SK-N-SH treated with all-trans-retinoic acid at 6 μM for 48 hours (cell line): ENCODE results near the gene PLPP7.
A peak's percentile ranks its signal among the peaks of the same experiment; 100 is the strongest.

Experiments
- ATAC-seq: fragments of 200-7000 bp; cut with Tn5 transposase; 3 replicates; pipeline ENCODE4 v1.9.1; 2020; ENCODE audit warnings: mild to moderate bottlenecking, moderate library complexity
- ARNTL ChIP-seq: fragments of 450-650 bp; formaldehyde crosslinking; IDR thresholded peaks from 2 replicates; pipeline ENCODE4 v1.5.0; 2020; ENCODE audit warnings: low read depth, mild to moderate bottlenecking, moderate library complexity, borderline replicate concordance
- BACH2 ChIP-seq: fragments of 250-450 bp; sonication (Bioruptor Pico); IDR thresholded peaks from 2 replicates; pipeline ENCODE4 v1.9.0; 2021; ENCODE audit warnings: mild to moderate bottlenecking, borderline replicate concordance
- CSRNP3 ChIP-seq: fragments of 250-450 bp; sonication (Bioruptor Pico); IDR thresholded peaks from 2 replicates; pipeline ENCODE4 v1.5.1; 2021; ENCODE audit warnings: mild to moderate bottlenecking, moderate library complexity
- ESRRG ChIP-seq: fragments of 250-450 bp; sonication (Bioruptor Pico); IDR thresholded peaks from 2 replicates; pipeline ENCODE4 v1.6.1; 2021; ENCODE audit warnings: mild to moderate bottlenecking
- GLIS3 ChIP-seq: fragments of 250-450 bp; sonication (Bioruptor Pico); IDR thresholded peaks from 2 replicates; pipeline ENCODE4 v1.5.0; 2020; ENCODE audit warnings: mild to moderate bottlenecking, moderate library complexity
- ISL1 ChIP-seq: fragments of 250-450 bp; sonication (Bioruptor Pico); IDR thresholded peaks from 2 replicates; pipeline ENCODE4 v2.1.2; 2022; ENCODE audit warnings: mild to moderate bottlenecking, moderate library complexity
- OSR1 ChIP-seq: fragments of 250-450 bp; sonication (Bioruptor Pico); IDR thresholded peaks from 2 replicates; pipeline ENCODE4 v1.8.0; 2022; ENCODE audit warnings: moderate library complexity, mild to moderate bottlenecking, inconsistent platforms
- PATZ1 ChIP-seq: fragments of 250-450 bp; sonication (Bioruptor Pico); IDR thresholded peaks from 2 replicates; pipeline ENCODE4 v1.8.0; 2020; ENCODE audit warnings: mild to moderate bottlenecking, moderate library complexity, borderline replicate concordance
- PPARA ChIP-seq: fragments of 250-450 bp; sonication (Bioruptor Pico); IDR thresholded peaks from 2 replicates; pipeline ENCODE4 v1.5.0; 2020; ENCODE audit warnings: mild to moderate bottlenecking, borderline replicate concordance
- TCF4 ChIP-seq: fragments of 250-450 bp; sonication (Bioruptor Pico); IDR thresholded peaks from 2 replicates; pipeline ENCODE4 v1.8.0; 2021; ENCODE audit warnings: mild to moderate bottlenecking, moderate library complexity, borderline replicate concordance
- TOX ChIP-seq: fragments of 250-450 bp; sonication (Bioruptor Pico); IDR thresholded peaks from 2 replicates; pipeline ENCODE4 v1.8.0; 2021; ENCODE audit warnings: mild to moderate bottlenecking, moderate library complexity, borderline replicate concordance
- TSHZ2 ChIP-seq: fragments of 250-450 bp; sonication (Bioruptor Pico); IDR thresholded peaks from 2 replicates; pipeline ENCODE4 v1.5.0; 2020; ENCODE audit warnings: mild to moderate bottlenecking, moderate library complexity
- ZC3H10 ChIP-seq: fragments of 250-450 bp; sonication (Bioruptor Pico); IDR thresholded peaks from 2 replicates; pipeline ENCODE4 v1.5.1; 2021; ENCODE audit warnings: mild to moderate bottlenecking, moderate library complexity
- ZFP3 ChIP-seq: fragments of 250-450 bp; sonication (Bioruptor Pico); IDR thresholded peaks from 2 replicates; pipeline ENCODE4 v1.5.0; 2020; ENCODE audit warnings: mild to moderate bottlenecking, moderate library complexity
- ZFP30 ChIP-seq: fragments of 450-650 bp; formaldehyde crosslinking; IDR thresholded peaks from 2 replicates; pipeline ENCODE4 v1.5.0; 2022; ENCODE audit warnings: mild to moderate bottlenecking, moderate library complexity
- ZNF565 ChIP-seq: fragments of 450-650 bp; formaldehyde crosslinking; conservative IDR thresholded peaks from 2 replicates; pipeline ENCODE4 v1.5.0; 2020; ENCODE audit warnings: low read depth, mild to moderate bottlenecking, moderate library complexity
- ZNF70 ChIP-seq: fragments of 450-650 bp; formaldehyde crosslinking; IDR thresholded peaks from 2 replicates; pipeline ENCODE4 v1.5.0; 2020; ENCODE audit warnings: mild to moderate bottlenecking, moderate library complexity
- TF ChIP-seq, protein P1 (sequence below): fragments of 250-450 bp; sonication (Bioruptor Pico); IDR thresholded peaks from 2 replicates; pipeline ENCODE4 v1.5.1; 2020; ENCODE audit warnings: low read depth, mild to moderate bottlenecking, moderate library complexity
- TF ChIP-seq, protein P2 (sequence below): fragments of 250-450 bp; sonication (Bioruptor Pico); IDR thresholded peaks from 2 replicates; pipeline ENCODE4 v1.8.0; 2021; ENCODE audit warnings: low read depth, mild to moderate bottlenecking, moderate library complexity, borderline replicate concordance

The PLPP7 gene

DNA sequence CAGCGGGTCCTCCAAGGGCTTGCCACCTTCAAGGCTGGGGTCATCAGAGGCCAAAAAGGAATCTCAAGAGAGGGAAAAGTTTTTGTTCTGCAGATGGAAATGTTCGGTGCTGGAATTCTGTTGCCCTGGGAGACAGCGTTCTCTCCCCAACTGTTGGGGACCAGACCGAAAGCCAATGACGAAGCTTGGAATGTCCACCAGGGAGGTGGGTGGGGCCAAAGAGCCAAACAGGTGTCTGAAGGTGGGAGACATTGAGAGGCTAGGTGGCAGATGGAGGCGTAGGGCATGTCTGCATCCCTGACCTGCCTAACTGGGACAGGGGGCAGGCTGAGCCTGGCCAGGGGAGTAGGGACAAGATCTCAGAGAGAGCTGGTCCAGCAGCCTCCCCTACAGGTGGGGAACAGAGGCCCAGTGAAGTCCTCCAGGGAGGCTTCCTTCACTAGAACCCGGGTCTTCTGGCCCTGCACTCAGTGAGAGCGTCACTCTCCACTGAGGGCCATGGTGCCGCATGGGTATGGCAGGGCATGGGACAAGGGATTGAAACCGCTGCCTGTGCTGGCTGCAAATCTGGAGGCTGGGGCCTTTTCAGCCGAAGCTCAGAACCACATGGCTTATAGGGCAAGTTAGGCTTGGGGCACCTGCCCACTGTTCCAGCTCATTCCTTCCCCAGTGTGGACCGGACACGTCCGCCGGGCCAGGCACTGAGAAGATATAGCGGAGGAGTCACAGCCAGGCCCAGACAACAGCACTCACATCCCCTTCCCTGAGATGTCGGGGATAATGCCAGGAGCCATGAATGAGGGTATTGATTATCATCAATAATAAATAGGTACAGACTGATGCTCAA, 8.2 kb upstream of the PLPP7 start:
- no peak for ATAC-seq
- TF ChIP-seq BACH2 (CRISPR knock-in tag): no peak
- TF ChIP-seq TCF4 (CRISPR knock-in tag): no peak
- no peak for TF ChIP-seq ARNTL
- TF ChIP-seq OSR1 (CRISPR knock-in tag): no peak
- no peak for TF ChIP-seq ZC3H10 (CRISPR knock-in tag)
- TF ChIP-seq ZNF70 (CRISPR knock-in tag): no peak
- TF ChIP-seq GLIS3: no peak
- TF ChIP-seq CSRNP3 (CRISPR knock-in tag): no peak
- TF ChIP-seq ESRRG: no peak
- no peak for TF ChIP-seq TSHZ2
- TF ChIP-seq ZFP30 (CRISPR knock-in tag): no peak
- no peak for TF ChIP-seq PPARA
- TF ChIP-seq ZNF565 (CRISPR knock-in tag): no peak
- TF ChIP-seq TOX (CRISPR knock-in tag): no peak
- TF ChIP-seq, protein P1, sequence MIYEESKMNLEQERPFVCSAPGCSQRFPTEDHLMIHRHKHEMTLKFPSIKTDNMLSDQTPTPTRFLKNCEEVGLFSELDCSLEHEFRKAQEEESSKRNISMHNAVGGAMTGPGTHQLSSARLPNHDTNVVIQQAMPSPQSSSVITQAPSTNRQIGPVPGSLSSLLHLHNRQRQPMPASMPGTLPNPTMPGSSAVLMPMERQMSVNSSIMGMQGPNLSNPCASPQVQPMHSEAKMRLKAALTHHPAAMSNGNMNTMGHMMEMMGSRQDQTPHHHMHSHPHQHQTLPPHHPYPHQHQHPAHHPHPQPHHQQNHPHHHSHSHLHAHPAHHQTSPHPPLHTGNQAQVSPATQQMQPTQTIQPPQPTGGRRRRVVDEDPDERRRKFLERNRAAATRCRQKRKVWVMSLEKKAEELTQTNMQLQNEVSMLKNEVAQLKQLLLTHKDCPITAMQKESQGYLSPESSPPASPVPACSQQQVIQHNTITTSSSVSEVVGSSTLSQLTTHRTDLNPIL: no peak
- TF ChIP-seq ZFP3: no peak
- TF ChIP-seq ISL1 (CRISPR knock-in tag): no peak

DNA sequence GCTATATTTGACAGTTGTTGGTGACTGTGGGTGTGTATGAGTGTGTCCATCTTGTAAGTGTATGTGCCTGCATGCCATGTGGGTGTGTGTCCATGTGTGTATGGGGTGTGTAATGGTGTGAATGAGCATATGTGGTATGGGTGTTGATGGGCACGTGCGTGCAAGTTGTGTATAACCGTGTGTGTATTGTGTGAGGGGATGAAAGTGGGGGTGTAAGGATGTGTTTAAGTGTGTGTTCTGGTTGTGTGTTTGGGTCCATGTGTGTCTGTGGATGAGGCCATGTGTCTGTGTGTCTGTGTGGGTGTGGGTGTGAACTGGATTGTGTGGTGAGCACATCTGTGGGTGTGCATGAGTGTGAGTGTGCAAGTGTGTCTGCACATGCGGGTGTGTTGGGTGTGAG, 7.3 kb upstream of the PLPP7 start:
- TF ChIP-seq, protein P2, sequence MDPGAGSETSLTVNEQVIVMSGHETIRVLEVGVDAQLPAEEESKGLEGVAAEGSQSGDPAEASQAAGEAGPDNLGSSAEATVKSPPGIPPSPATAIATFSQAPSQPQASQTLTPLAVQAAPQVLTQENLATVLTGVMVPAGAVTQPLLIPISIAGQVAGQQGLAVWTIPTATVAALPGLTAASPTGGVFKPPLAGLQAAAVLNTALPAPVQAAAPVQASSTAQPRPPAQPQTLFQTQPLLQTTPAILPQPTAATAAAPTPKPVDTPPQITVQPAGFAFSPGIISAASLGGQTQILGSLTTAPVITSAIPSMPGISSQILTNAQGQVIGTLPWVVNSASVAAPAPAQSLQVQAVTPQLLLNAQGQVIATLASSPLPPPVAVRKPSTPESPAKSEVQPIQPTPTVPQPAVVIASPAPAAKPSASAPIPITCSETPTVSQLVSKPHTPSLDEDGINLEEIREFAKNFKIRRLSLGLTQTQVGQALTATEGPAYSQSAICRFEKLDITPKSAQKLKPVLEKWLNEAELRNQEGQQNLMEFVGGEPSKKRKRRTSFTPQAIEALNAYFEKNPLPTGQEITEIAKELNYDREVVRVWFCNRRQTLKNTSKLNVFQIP: no peak

DNA sequence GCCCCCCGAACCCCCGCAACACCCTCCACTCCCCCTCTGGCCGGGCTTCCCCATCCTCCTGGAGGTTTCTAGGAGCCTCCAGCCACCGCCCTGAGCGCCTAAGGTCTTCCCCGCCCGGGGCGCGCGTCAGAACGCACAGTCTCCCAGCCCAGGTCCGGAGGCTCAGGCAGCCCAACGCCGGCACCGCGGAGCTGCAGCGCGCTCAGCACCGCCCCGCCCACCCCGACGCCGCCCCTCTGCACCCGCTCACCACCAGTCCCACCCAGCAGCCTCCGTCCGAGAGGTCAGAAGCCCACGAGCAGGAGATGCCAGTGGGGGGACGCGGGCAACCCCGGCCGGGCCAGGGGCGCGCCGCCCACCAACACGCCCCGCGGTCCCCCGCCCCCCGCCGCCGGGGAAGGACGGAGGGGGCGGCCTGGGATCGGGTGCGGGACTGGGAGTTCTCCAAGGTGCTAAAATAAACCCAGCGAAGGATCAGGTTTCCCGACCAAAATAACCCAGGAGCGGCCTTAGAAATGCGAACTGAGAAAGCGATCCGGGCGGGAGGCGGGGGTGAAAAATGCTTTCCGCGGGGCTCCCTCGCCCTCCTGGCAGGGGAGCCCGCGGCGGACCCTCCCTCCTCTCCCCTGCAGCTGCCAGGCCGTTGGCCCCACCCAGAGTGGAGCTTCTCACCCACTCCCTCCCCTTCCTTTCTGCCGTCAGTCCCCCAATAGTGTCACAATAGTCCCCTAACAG, 6.7 kb upstream of the PLPP7 start:
- peak; percentile 38; the same call in 2 of the 3 replicates for ATAC-seq
- TF ChIP-seq CSRNP3 (CRISPR knock-in tag) (no peak), PPARA (no peak), ZFP30 (CRISPR knock-in tag) (no peak), ESRRG (no peak), ZNF565 (CRISPR knock-in tag) (no peak), ARNTL (no peak), TOX (CRISPR knock-in tag) (no peak), ZNF70 (CRISPR knock-in tag) (no peak), PATZ1 (CRISPR knock-in tag) (no peak), TSHZ2 (no peak), GLIS3 (no peak), ZFP3 (no peak)
- TF ChIP-seq, protein P2: no peak

More for the DNA sequence above, 7.3 kb upstream of the PLPP7 start:
- ATAC-seq: no peak
